GM18870 (cell line): ENCODE measurements around the gene MAP1LC3A.
"Not testable (repeated sequence)": the region's sequence is repeated elsewhere in the genome, so short reads cannot be mapped to it uniquely, and the experiment has no call there.

Experiments
- ATAC-seq: cut with Tn5 transposase; IDR thresholded peaks from one replicate; pipeline ENCODE4 v1.9.1; 2021; ENCODE audit warnings: moderate library complexity; ENCODE audit not compliant: unreplicated experiment

Gene MAP1LC3A

GRCh38 chr20:34558320-34559218 lies at the start of gene MAP1LC3A:
MAP1LC3A (plus strand) TSS chr20:34558718; CDS start chr20:34558869, 151 bp downstream.
- no peak for ATAC-seq

GRCh38 chr20:34510575-34510974 lies 47.9 kb upstream of the MAP1LC3A start:
- no peak for ATAC-seq

- ATAC-seq = no peak
Measured at GRCh38 chr20:34511891-34512265, 46.6 kb upstream of the MAP1LC3A start.

- no peak for ATAC-seq
Measured at GRCh38 chr20:34512266-34512954, 46.1 kb upstream of the MAP1LC3A start.

- no peak for ATAC-seq
Measured at GRCh38 chr20:34512955-34513419, 45.5 kb upstream of the MAP1LC3A start.

- ATAC-seq = not testable (repeated sequence)
Measured at GRCh38 chr20:34514034-34514433, 44.5 kb upstream of the MAP1LC3A start.

- ATAC-seq = no peak
Measured at GRCh38 chr20:34514897-34515483, 43.5 kb upstream of the MAP1LC3A start.

GRCh38 chr20:34515484-34516246 lies 42.9 kb upstream of the MAP1LC3A start:
- ATAC-seq = peak; percentile 39

- peak; percentile 62 for ATAC-seq
Measured at GRCh38 chr20:34516247-34517113, 42.0 kb upstream of the MAP1LC3A start, which contains the start of gene DYNLRB1. DYNLRB1 (plus strand) TSS chr20:34516422; CDS start chr20:34516459, 37 bp downstream.

- no peak for ATAC-seq
Measured at GRCh38 chr20:34517114-34517505, 41.4 kb upstream of the MAP1LC3A start.

GRCh38 chr20:34518863-34519262 lies 39.7 kb upstream of the MAP1LC3A start:
- not testable (repeated sequence) for ATAC-seq

- ATAC-seq = not testable (repeated sequence)
Measured at GRCh38 chr20:34519841-34520240, 38.7 kb upstream of the MAP1LC3A start.

GRCh38 chr20:34522969-34523871 lies 35.3 kb upstream of the MAP1LC3A start:
- ATAC-seq = no peak

GRCh38 chr20:34524426-34524825 lies 34.1 kb upstream of the MAP1LC3A start:
- ATAC-seq = no peak

GRCh38 chr20:34525342-34525708 lies 33.2 kb upstream of the MAP1LC3A start:
- ATAC-seq = no peak

GRCh38 chr20:34525709-34526416 lies 32.7 kb upstream of the MAP1LC3A start:
- no peak for ATAC-seq

GRCh38 chr20:34526466-34526865 lies 32.1 kb upstream of the MAP1LC3A start:
- ATAC-seq = no peak

- ATAC-seq = no peak
Measured at GRCh38 chr20:34527016-34527415, 31.5 kb upstream of the MAP1LC3A start.
